ENCODE measurements around the gene UGDH.

DNA sequence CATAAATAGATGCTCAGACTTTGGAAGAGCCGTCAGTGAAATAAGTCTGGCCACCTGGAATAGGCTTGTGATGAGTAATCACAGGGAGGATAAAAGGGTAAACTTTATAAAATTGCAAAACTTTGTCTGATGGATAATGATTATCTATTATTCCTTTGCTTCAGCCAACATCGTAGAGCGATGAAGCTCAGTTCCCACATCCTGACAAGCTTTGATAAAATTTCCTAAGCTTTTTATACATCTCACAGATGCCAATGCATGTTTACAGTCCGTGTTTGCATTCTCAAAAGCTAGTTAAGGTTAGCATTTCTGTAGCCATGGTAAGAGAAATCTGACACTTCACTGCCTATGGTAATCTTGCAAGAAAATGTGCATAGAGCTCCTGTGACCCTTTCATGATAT, 15.4 kb upstream of the UGDH start:
- TF ChIP-seq, protein P1, sequence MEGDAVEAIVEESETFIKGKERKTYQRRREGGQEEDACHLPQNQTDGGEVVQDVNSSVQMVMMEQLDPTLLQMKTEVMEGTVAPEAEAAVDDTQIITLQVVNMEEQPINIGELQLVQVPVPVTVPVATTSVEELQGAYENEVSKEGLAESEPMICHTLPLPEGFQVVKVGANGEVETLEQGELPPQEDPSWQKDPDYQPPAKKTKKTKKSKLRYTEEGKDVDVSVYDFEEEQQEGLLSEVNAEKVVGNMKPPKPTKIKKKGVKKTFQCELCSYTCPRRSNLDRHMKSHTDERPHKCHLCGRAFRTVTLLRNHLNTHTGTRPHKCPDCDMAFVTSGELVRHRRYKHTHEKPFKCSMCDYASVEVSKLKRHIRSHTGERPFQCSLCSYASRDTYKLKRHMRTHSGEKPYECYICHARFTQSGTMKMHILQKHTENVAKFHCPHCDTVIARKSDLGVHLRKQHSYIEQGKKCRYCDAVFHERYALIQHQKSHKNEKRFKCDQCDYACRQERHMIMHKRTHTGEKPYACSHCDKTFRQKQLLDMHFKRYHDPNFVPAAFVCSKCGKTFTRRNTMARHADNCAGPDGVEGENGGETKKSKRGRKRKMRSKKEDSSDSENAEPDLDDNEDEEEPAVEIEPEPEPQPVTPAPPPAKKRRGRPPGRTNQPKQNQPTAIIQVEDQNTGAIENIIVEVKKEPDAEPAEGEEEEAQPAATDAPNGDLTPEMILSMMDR (IDR thresholded peaks at IDR 0.05; ENCODE audit: low read depth, low read length, missing input control), result no peak
- TF ChIP-seq YY1 (IDR thresholded peaks at IDR 0.05) (no peak), TAF1 (conservative IDR thresholded peaks at IDR 0.05) (no peak), GABPA (IDR thresholded peaks at IDR 0.05 in 1 of 2, conservative IDR thresholded peaks at IDR 0.05 in 1 of 2) (peak in 1 of 2 donors; percentile 18), RXRA (IDR thresholded peaks at IDR 0.05) (peak in 1 of 2 donors; percentile 46), JUND (IDR thresholded peaks at IDR 0.05) (peak; percentile 86 to 90), SP1 (IDR thresholded peaks at IDR 0.05) (peak; percentile 16), EGR1 (IDR thresholded peaks at IDR 0.05; ENCODE audit: low read depth in 2 of 2) (no peak), RAD21 (IDR thresholded peaks at IDR 0.05) (peak in 1 of 2 donors; percentile 15), NR2F2 (IDR thresholded peaks at IDR 0.05) (no peak), FOXA1 (IDR thresholded peaks at IDR 0.05) (no peak)
- TF ChIP-seq, protein P2, sequence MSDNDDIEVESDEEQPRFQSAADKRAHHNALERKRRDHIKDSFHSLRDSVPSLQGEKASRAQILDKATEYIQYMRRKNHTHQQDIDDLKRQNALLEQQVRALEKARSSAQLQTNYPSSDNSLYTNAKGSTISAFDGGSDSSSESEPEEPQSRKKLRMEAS (IDR thresholded peaks at IDR 0.05), result no peak
- TF ChIP-seq, protein P3, sequence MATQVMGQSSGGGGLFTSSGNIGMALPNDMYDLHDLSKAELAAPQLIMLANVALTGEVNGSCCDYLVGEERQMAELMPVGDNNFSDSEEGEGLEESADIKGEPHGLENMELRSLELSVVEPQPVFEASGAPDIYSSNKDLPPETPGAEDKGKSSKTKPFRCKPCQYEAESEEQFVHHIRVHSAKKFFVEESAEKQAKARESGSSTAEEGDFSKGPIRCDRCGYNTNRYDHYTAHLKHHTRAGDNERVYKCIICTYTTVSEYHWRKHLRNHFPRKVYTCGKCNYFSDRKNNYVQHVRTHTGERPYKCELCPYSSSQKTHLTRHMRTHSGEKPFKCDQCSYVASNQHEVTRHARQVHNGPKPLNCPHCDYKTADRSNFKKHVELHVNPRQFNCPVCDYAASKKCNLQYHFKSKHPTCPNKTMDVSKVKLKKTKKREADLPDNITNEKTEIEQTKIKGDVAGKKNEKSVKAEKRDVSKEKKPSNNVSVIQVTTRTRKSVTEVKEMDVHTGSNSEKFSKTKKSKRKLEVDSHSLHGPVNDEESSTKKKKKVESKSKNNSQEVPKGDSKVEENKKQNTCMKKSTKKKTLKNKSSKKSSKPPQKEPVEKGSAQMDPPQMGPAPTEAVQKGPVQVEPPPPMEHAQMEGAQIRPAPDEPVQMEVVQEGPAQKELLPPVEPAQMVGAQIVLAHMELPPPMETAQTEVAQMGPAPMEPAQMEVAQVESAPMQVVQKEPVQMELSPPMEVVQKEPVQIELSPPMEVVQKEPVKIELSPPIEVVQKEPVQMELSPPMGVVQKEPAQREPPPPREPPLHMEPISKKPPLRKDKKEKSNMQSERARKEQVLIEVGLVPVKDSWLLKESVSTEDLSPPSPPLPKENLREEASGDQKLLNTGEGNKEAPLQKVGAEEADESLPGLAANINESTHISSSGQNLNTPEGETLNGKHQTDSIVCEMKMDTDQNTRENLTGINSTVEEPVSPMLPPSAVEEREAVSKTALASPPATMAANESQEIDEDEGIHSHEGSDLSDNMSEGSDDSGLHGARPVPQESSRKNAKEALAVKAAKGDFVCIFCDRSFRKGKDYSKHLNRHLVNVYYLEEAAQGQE (IDR thresholded peaks at IDR 0.05), result peak; percentile 26

Measured in liver (tissue), 3 donors.